NT2/D1 (cell line): ENCODE measurements around the gene CAGE1.

Source experiments
- YY1 ChIP-seq: IDR thresholded peaks from 2 replicates; pipeline ENCODE4 v1.6.1; 2011; ENCODE audit not compliant: insufficient read length, insufficient read depth
- ZNF274 ChIP-seq: IDR thresholded peaks from 2 replicates; pipeline ENCODE4 v1.6.1; 2011; ENCODE audit warnings: mild to moderate bottlenecking, low read depth, low read length

DNA sequence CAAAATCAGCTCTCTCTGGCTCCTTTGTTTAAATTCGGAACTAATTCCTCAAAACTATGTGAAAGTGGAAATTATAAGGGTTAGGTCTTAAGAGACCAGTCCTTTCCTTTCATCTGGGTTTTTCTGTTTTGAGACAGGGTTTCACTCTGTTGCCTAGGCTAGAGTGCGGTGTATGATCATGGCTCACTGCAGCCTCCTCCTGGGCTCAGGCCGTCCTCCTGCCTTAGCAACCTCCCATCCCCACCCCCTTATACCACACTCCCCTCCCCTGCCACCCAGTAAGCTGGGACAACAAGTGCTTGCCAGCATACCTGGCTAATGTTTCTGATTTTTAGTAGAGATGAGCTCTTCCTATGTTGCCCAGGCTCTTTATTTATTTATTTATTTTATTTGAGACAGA lies 63.8 kb downstream of the CAGE1 start:
- TF ChIP-seq YY1: no peak
- no peak for TF ChIP-seq ZNF274
